ENCODE results near the gene RNF168.
"Not testable (repeated sequence)": the region's sequence is repeated elsewhere in the genome, so short reads cannot be mapped to it uniquely, and the experiment has no call there.

RNF168 gene

GRCh38 chr3:196431181-196432136 is 72.1 kb downstream of the RNF168 start:
- DNase-seq: peak; percentile 63
- in situ Hi-C loops (cut with HindIII; ENCODE audit: low pct_ligation_motif_present, low pct_unique_long_range_greater_than_20kb, low sequenced_read_pairs): no loop called here

GRCh38 chr3:196428041-196428440 is 75.5 kb downstream of the RNF168 start:
- in situ Hi-C loops (cut with HindIII; ENCODE audit: low pct_ligation_motif_present, low pct_unique_long_range_greater_than_20kb, low sequenced_read_pairs): no loop called here

GRCh38 chr3:196424421-196424820 is 79.1 kb downstream of the RNF168 start:
- DNase-seq; in situ Hi-C loops (cut with HindIII; ENCODE audit: low pct_ligation_motif_present, low pct_unique_long_range_greater_than_20kb, low sequenced_read_pairs): not testable (repeated sequence)

More at GRCh38 chr3:196428041-196428440, 75.5 kb downstream of the RNF168 start:
- DNase-seq: no peak

GRCh38 chr3:196423044-196423781 is 80.4 kb downstream of the RNF168 start:
- no peak for DNase-seq
- in situ Hi-C loops (cut with HindIII; ENCODE audit: low pct_ligation_motif_present, low pct_unique_long_range_greater_than_20kb, low sequenced_read_pairs): no loop called here

GRCh38 chr3:196421668-196422067 is 81.9 kb downstream of the RNF168 start:
- in situ Hi-C loops (cut with HindIII; ENCODE audit: low pct_ligation_motif_present, low pct_unique_long_range_greater_than_20kb, low sequenced_read_pairs): not testable (repeated sequence)

GRCh38 chr3:196419386-196419785 is 84.2 kb downstream of the RNF168 start:
- in situ Hi-C loops (cut with HindIII; ENCODE audit: low pct_ligation_motif_present, low pct_unique_long_range_greater_than_20kb, low sequenced_read_pairs): no loop called here

More at GRCh38 chr3:196421668-196422067, 81.9 kb downstream of the RNF168 start:
- DNase-seq: not testable (repeated sequence)

More at GRCh38 chr3:196419386-196419785, 84.2 kb downstream of the RNF168 start:
- no peak for DNase-seq

Measured in ACHN (cell line).